HG03558 (cell line): ENCODE data around the gene TRIL.

Experiments used
- ATAC-seq: cut with Tn5 transposase; IDR thresholded peaks from one replicate; pipeline ENCODE4 v1.9.1; 2021; ENCODE audit warnings: moderate number of reproducible peaks; ENCODE audit not compliant: unreplicated experiment; ENCODE audit errors: extremely low read depth

TRIL gene

DNA sequence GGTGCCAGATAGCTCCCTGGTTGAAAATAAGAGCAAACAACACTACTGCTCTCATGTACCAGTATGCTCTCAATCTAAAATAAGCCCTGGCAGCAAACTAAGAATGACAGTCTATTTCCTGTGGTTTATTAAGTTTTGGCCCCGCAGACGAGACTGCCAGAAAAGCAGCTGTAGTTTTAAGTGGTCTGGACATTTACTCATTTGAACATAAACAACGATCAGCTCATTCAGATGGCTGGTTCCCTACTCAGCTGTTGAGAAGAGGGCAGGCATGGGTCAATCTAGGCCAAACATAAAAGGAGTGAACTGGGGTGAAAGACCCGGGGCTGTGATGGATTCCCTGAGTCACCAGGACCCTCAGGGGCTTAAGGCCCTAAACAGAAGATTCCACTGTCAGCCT, 4.5 kb downstream of the TRIL start:
- ATAC-seq = no peak

DNA sequence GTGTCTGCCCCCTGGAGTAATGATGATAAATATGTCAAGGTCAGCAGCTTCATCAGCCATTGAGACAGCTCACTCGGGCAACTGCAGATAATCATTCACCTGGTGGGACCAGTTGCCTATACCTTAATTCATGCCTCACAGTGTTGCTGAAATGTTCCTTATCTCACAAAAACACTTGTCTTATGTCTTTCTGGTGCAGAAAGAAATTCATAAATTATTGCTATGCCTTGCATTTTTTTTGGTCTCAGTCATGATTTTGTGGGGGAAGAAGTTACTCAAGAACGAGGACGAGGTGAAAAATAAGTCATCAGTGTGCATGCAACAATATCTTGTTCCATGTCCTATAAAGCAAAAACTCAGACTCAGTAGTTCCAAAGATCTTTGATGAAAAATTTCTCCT, 16.0 kb downstream of the TRIL start:
- no peak for ATAC-seq

DNA sequence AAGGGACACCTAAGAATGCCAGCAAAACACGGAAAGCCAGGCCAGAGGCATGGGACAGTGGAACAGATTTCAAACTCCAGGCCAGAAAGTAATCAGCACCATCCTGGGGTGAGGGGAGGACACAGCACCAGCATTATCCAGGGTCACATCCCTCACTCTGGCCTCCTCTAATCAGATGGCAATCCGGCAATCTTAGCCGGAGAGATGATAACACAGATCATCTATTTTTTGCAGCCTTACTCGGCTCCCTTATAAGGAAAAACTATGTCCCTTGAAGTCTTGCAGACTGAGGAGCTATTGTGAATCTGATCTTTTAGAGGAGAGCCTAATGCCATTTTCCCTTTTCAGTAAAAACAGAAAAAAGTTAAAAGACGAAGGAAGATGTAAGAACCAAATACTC, 16.5 kb downstream of the TRIL start:
- ATAC-seq = no peak

DNA sequence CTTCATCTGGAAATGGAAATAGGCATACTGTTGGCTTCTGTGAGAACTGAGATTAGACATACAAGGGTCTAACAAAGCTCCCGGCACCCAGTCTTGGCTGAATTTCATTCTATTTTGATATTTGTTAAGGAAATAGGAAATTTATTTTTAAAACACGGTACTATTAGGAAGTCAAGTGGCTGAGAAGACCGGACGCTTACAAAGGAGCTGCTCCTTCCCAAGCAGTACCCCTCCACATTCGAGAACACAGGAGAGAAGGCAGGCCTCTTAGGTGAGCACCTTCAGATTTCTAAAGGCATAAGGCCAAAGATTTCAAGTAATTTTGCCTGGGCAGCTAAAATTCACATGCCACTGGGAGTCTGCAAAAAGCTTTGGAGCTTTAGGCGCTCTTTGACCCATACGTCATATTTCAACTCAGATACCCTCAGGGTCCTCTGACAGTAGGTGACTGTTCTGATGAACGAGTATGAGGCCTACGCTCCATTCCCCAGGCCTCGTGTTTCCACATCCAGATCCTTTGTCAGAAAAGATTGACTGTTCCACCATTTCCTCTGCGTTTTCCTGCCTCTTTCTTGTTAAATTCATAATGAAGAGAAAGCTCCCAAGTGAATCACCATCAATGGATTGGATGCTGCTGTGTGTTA, 17.3 kb downstream of the TRIL start:
- no peak for ATAC-seq

DNA sequence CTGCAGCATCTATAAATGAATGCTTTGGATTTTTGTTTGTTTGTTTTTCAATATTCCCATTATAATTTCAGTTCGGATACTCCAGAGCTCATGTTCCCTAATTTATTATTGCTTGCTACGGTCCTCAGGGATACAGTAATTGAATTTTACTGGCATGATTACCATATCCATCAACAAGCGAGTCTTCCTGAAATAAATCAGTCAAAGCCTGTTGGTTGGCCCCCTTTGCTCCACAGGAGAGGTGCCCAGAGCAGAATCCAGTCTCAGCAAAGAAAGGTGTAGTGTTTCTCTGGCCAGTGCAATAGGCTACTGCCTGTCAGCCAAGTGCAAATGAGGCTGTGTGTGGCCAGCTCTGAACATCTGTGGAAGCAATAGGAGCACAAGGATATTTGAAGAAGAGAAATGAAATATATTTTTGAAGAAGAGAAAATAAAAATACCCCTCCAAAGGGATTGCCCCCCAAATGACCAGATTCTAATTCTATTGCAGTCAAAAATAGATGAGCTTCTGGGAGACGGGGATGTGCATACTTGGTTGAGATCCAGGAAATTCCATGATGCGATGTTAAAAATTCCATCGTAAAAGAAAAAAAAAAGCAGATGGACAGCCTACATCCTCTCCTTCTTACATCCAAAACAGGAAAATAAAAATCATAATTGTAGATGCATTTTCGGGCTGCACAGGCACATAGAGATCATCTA, 18.1 kb downstream of the TRIL start:
- ATAC-seq = no peak

DNA sequence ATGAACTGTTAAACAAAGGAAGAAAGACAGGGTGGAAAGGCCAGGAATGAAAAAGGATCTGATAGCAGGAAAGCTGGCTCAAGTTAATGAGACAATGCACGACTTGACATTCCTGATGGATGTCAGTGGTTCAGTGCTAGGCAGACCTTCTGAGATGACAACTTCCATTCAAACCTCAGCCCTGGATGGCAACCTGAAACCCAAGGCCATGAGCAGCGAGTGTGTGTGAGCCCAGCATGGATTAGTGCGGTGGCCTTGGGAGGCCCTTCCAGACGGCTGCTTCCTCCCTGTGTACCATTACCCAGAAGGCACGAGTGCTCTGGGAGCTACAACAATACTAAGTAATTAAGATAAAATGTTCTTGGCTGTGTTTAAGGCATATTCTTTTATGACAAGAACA, 18.8 kb downstream of the TRIL start:
- ATAC-seq = no peak

DNA sequence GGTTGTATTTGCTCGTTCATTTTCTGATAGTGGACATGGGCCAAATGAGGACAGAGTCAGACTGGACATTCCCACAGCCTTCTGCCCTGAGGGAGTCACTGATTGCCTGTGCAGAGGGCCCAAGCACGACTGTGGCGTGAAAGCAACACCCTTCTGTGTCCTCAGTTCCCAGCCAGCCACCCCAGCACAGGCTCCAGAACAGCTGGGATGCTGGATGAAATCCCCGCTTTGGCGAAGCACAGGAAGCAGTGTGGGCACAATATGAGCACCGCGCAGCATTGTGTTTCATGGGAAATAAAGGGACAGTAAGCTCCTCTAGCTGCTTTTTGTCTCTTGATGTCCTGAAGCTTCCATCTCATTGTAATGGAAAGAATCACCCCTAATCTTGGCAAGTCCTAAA, 20.5 kb downstream of the TRIL start:
- ATAC-seq = no peak

DNA sequence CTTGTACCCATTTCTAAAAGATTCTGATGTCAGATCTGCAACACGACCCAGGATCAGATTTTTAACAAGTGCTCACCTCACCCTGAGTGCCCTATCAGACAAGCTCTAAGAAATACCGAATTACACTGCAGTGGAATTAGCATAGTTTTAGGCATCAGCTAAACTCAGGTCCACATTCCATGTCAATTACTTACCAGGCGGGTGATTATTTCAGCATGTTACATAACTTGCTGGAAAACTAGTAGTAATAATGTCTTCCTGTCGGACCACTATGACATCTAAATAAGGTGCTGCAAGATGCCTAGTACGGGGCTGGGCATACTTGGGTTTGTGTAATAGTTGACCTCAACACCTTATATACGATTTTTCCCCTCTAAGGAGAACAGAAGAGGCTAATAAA, 21.0 kb downstream of the TRIL start:
- ATAC-seq = no peak

DNA sequence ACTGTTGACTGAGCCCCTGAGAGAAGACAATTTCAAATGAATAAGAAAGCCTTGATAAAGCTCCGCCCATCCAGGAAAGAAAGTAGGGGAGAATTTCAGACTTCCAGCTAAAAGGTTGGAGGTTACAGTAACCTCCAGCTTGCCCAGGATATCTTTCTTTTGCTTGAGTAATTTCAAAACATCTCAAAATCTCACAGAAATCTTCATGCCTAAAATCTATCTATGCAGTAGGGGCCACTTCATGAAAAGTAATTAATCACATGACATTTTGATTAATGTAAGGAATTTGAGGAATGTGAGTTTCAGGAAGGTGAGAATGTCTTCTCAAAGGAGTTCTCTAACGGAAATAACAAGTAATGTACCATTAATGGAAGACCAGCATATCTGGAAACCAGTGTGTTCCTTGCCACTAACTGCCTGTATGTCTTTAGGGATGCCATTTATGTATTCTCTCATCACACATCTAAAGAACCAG, 24.2 kb downstream of the TRIL start:
- ATAC-seq = no peak

DNA sequence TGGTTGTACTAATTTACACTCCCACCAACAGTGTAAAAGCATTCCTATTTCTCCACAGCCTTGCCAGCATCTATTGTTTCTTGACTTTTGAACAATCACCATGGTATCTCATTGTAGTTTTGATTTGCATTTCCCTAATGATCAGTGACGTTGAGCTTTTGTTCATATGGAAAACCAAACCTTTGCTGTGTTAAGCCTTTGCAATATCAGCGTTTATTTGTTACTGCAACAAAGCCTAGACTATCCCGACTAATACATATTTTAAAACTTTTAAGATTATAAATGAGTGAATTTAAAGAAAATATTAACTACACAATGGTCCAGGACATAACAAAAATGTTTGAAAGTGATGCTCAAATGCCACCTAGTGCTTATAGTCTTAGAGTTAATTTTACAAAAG, 26.6 kb downstream of the TRIL start:
- no peak for ATAC-seq

DNA sequence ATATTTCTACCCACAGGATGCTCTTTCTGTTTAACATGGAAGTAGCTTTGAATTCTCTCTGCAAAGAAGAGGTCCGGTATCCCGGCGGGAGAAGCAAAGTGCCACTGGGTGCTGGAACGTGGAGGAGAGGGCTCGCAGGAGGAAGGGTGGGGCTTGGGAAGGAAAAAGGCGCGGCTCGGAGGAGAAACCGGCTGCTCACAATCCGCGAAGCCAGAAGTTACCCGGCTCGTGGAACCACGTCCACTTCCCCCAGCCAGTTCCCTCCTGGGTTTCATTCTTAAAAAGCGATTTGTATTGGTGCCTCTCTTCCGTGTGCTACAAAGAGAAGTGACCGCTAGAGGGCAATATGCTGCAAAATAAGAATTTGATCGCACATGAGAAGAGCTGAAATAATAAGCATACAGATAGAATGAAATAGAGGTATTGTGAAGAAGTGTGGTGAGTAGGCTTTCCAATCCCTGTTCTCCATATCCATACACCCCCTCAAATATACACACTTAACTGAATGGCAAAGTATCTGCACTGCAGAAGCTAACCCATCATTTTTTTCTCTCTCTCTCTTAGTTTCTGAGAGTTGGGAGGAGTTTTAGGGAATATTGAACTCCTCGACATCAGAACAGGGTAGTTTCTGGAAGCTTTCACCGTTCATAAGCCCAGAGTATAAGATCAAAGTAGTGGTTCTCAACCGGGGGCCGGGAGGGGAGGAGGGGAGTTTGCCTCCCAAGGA, 31.1 kb downstream of the TRIL start:
- ATAC-seq = peak; percentile 84

DNA sequence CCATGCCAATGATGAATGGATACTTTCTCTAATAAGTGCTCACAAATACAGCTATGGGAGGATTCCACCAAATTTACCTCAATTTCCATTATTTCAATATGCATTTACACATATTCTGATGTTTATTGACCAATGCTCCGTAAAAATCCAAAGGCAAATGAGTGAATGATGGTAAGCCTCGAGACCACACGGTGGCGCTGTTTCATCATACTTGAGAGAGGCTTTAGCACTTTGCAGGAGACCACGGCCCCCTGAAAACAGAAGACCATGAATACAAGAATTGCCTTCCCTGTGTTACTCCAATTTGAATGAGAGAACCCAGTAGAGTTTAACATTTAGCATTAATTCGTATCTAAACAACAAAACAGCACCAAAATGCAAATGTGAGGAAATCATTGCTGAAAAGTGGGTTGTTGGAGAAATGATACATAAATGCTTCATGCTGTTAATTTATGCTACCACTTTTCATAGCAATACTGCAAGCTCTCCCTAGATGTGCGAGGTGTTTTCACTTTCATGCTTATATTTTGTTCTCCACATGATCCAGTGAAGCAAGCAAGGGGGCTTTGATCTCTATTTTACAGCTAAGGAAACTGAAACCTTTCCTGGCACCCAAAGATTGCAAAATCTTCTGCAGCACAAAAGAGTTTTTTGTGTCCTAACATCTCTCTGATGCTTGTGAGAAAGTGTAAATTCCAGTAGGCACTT, 35.4 kb downstream of the TRIL start:
- ATAC-seq = no peak

DNA sequence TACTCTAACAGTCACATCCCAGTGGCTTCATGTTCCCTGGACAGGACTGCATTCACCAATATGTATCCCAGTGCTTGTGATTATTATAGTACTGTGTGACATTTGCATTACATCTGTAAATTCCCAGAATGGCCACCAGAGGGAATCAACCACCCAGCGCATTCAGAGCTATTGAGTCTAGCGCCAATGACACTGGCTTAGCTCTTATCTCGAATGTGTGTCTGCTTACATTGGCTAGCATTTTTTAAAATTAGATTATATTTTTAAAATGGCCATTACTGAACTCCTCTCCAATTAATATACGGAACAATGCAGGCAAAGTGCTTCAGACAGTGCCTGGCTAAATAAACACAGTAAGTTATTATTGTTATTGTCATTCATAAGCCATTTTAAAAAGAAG, 36.3 kb downstream of the TRIL start:
- ATAC-seq = no peak

DNA sequence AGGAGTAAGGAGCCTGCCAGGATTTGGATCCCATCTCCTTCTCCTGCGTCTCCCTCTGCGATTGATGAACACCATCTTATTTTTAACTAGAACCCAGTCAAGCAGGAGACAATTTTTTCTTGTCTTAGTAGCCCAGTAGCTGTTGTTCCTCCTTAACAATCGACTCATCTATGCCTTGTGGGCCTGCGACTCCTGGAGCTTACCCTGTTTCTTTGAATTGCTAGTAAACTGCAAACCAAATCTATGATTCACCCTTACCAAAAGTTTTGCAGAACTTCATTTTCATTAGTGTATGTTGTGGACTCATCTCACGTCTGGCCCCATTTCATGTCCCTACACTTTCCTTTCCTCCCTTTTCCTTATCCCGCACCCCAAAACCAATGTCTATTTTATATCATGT, 37.7 kb downstream of the TRIL start:
- no peak for ATAC-seq

DNA sequence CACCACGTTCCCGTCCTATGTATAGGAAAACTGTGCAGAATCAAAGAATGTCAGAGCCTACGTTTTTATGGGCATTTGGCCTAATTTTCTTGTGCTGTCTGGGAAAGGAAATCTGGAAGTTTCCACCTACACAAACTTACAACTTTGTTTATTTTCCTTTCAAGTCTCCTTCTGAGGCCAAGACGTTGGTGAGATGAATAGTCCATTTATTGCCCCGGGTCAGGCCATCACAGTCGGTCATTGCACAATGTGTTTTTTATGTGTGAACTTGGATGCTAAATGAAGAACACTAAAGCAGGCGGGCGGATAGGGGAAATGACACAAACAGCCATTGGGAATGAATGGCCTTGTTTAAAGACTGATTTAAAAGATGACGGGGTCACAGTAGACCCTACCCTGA, 38.6 kb downstream of the TRIL start:
- no peak for ATAC-seq

DNA sequence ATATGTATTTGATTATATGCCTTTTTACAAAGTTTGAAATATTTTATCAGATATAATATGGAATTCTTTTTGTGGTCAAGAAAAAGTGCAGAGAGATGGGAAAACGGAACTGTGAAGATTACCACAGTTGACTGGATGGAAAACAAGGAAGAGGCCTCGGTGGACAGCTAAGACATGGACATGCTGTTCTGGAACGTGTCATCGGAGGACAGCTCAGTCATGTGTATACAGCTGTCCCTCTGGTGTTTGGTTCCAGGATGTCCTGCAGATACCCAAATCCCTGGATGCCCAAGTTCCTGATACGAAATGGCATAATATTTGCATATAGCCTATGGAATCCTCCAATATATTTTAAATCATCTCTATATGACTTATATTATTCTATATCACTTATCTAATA, 49.4 kb downstream of the TRIL start:
- no peak for ATAC-seq

DNA sequence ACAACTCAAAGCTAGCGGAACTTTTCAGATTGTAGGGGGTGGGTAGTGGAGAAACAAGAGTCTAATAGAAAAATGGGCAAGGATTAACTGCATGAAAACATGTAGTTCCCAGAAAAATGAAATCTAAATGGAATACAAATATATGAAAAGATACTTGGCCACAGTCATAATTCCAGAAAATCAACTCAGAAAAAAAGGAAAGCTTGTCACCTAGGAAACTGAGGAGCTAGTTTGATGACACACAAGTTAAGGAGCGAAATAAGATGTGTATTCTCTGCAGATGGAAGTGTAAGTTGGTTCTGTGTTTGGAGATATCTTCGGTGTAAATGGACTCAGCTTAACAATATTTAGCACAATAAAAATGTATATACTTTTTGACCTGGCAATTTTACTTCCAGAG, 52.7 kb downstream of the TRIL start:
- ATAC-seq = no peak

DNA sequence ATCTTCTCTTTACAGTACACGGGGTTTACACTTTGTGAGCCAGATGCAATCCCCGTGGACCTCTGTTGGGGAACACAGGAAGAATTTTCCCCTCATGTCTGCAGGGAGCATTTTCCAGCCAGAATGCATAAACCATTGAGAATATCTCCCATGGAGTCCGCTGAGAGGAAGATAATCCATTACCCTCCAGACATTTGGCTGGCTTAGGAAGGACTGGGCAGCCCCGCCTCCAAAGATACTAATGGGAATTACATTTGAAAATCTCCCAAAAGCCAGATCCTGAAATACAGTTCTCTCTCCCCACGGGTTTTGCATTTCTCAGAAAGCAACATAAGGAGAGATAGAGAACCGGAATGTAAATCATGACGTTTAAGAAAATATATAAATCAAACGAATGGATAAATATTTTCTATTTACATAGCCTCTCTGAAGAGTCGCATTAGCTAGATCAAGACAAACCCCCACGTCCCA, 53.5 kb downstream of the TRIL start:
- ATAC-seq = no peak

DNA sequence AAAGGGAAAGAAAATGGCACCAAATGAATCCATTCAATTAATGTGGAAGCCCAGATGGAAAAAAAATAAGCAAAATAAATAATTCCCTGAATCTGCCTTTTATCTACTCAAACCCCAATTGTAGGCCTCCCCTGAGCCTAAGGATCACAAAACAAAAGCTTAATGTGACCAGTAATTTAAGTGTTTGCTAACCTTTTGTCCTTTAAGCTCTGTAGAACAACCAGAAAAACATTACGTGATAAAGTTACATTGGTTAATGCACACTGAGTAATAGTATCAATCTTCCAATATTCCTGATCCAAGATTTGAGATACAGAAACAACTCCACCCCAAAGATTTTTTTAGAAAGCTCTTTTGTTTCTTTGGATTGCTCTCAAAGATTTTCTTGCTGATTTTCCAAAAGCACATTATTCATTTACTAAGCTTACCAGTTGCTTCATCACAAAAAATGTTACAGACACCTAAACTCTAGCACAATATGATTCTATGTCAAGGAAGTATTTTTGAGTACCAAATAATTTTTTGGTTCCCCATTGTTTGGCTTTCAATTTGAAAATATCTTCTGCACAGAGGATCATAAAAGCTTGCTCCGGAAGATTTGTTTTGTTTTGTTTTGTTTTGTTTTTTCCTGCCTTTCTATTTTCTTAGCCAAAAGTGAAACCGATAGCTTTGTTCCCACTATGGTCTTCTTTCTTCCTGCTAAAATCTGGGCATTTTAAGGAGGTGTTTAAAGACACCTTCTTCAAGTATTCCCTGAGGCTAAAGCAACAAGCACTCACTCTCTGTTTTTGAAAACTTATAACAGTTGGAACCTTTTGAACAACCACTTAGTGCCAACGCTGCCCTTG, 54.2 kb downstream of the TRIL start:
- no peak for ATAC-seq
